HepG2 (cell line): Measurements from ENCODE around the gene CHST2. TPM values are rescaled to one million over a fixed set of nuclear protein-coding genes. Genes with fewer than 3 reads are reported as not detected.

ENCODE experiments used
- ATAC-seq: fragments of 200-7000 bp; cut with Tn5 transposase; 3 replicates; pipeline ENCODE4 v1.9.1; 2020; ENCODE audit warnings: mild to moderate bottlenecking, moderate library complexity
- BruUV-seq: library from RNA; stranded (reverse); fragments of 400-500 nt; replicated peaks from 2 replicates; lab custom pipeline; 2021; lab: Mats Ljungman, UMichigan
- CTCF ChIA-PET: fragments of 300-600 bp; formaldehyde crosslinking; extraction: SDS; loops from one replicate; lab custom pipeline; 2021; ENCODE audit warnings: low total read pairs, inconsistent platforms, low intra/inter-chr PET ratio; lab: Yijun Ruan, JAX
- POLR2A ChIA-PET: fragments of 350-600 bp; sonication (Branson Sonifier 250); formaldehyde crosslinking; loops from one replicate; lab custom pipeline; 2020; ENCODE audit warnings: antibody characterized with exemption, inconsistent platforms; lab: Yijun Ruan, JAX
- DNase-seq: peaks from one replicate; pipeline ENCODE4 v3.0.0-alpha.2; 2015; ENCODE audit warnings: low spot score
- FAIRE-seq: peaks from 3 replicates; lab custom pipeline; 2011; peaks lifted over from hg19 to GRCh38; lab: Jason Lieb, UNC
- H2AFZ ChIP-seq: one replicate; pipeline ENCODE4 v1.6.1; 2011; ENCODE audit warnings: low read length, inconsistent platforms
- H3K27ac ChIP-seq: fragments of 300-600 bp; 3 replicates; pipeline ENCODE4 v1.8.0; 2011; ENCODE audit warnings: mixed run types, mild to moderate bottlenecking, mixed read lengths, low read length, inconsistent platforms; ENCODE audit not compliant: insufficient read depth; ENCODE audit errors: extremely low read length
- H3K27me3 ChIP-seq, 2 experiments: fragments of 200-600 bp in 1 of 2; 2 replicates in 1 of 2; 3 replicates in 1 of 2; pipeline versions ENCODE4 v1.6.0 to v1.8.0; 2011; ENCODE audit warnings: low read length in 2 of 2, mild to moderate bottlenecking in 2 of 2, moderate library complexity in 2 of 2, inconsistent platforms in 1 of 2; ENCODE audit not compliant: insufficient read depth in 2 of 2, control insufficient read depth in 1 of 2
- H3K36me3 ChIP-seq, 2 experiments: fragments of 200-600 bp in 1 of 2; replicated peaks in 1 of 2; 2 replicates in 1 of 2; 3 replicates in 1 of 2; pipeline versions ENCODE4 v1.5.1 to v1.8.0; 2011; ENCODE audit warnings: low read length in 2 of 2, inconsistent platforms in 1 of 2; ENCODE audit not compliant: insufficient read depth in 2 of 2, control insufficient read depth in 1 of 2
- H3K4me1 ChIP-seq: 2 replicates; pipeline ENCODE4 v1.5.1; 2012; ENCODE audit warnings: low read length, inconsistent platforms; ENCODE audit not compliant: insufficient read depth
- H3K4me2 ChIP-seq: 2 replicates; pipeline ENCODE4 v1.6.0; 2011; ENCODE audit warnings: low read depth, low read length, inconsistent platforms
- H3K4me3 ChIP-seq, 3 experiments: fragments of 200-600 bp in 1 of 3; sonication (generic), shearing (Covaris generic) in 1 of 3; replicated peaks in 1 of 3; 2 replicates each; pipeline ENCODE4 v1.5.1; 2011 to 2016; ENCODE audit warnings: low read length in 3 of 3, inconsistent platforms in 2 of 3, low read depth in 2 of 3, mild to moderate bottlenecking in 2 of 3, control low read depth in 1 of 3, mixed read lengths in 1 of 3; ENCODE audit not compliant: insufficient read depth in 1 of 3
- H3K79me2 ChIP-seq: one replicate; pipeline ENCODE4 v1.6.1; 2011; ENCODE audit warnings: low read length, inconsistent platforms; ENCODE audit not compliant: insufficient read depth
- H3K9ac ChIP-seq: 2 replicates; pipeline ENCODE4 v1.6.0; 2011; ENCODE audit warnings: mild to moderate bottlenecking, low read depth, low read length, inconsistent platforms; ENCODE audit not compliant: insufficient read depth
- H3K9me3 ChIP-seq: 2 replicates; pipeline ENCODE4 v1.5.1; 2012; ENCODE audit warnings: mild to moderate bottlenecking, low read length
- H4K20me1 ChIP-seq: 2 replicates; pipeline ENCODE4 v1.6.0; 2011; ENCODE audit warnings: inconsistent platforms, mild to moderate bottlenecking, low read length, moderate library complexity; ENCODE audit not compliant: insufficient read depth
- CEBPG ChIP-seq: IDR thresholded peaks from 2 replicates; pipeline ENCODE4 v1.6.1; 2016
- CHD2 ChIP-seq: IDR thresholded peaks from 2 replicates; pipeline ENCODE4 v1.6.1; 2011; ENCODE audit warnings: low read depth, low read length, improper control_type of control experiment
- ERF ChIP-seq: IDR thresholded peaks from 2 replicates; pipeline ENCODE4 v1.6.1; 2018; ENCODE audit warnings: missing biosample characterization, missing genetic modification reagents
- FLYWCH1 ChIP-seq: sonication (generic); formaldehyde crosslinking; IDR thresholded peaks from 2 replicates; pipeline ENCODE4 v1.8.1; 2023; ENCODE audit warnings: mild to moderate bottlenecking, missing genetic modification reagents
- FOXO1 ChIP-seq: sonication (generic); formaldehyde crosslinking; IDR thresholded peaks from 2 replicates; pipeline ENCODE4 v1.4.0; 2020; ENCODE audit warnings: missing genetic modification reagents
- GTF3A ChIP-seq: sonication (generic); formaldehyde crosslinking; conservative IDR thresholded peaks from 2 replicates; pipeline ENCODE4 v1.4.0; 2020; ENCODE audit warnings: mild to moderate bottlenecking, missing genetic modification reagents
- JUNB ChIP-seq: sonication (generic); formaldehyde crosslinking; IDR thresholded peaks from 2 replicates; pipeline ENCODE4 v1.8.0; 2022; ENCODE audit warnings: missing genetic modification reagents, mild to moderate bottlenecking, borderline replicate concordance
- MAF1 ChIP-seq: sonication (generic); formaldehyde crosslinking; IDR thresholded peaks from 2 replicates; pipeline ENCODE4 v1.5.0; 2020; ENCODE audit warnings: missing genetic modification reagents, borderline replicate concordance
- PHF20 ChIP-seq: sonication (generic); formaldehyde crosslinking; IDR thresholded peaks from 2 replicates; pipeline ENCODE4 v1.5.0; 2020; ENCODE audit warnings: mild to moderate bottlenecking, missing genetic modification reagents
- PHF8 ChIP-seq: sonication (generic); formaldehyde crosslinking; IDR thresholded peaks from 2 replicates; pipeline ENCODE4 v1.5.0; 2020; ENCODE audit warnings: missing genetic modification reagents
- SPEN ChIP-seq: sonication (generic); formaldehyde crosslinking; IDR thresholded peaks from 2 replicates; pipeline ENCODE4 v1.5.1; 2020; ENCODE audit warnings: low read depth, mild to moderate bottlenecking, missing genetic modification reagents
- TMF1 ChIP-seq: sonication (generic); formaldehyde crosslinking; IDR thresholded peaks from 2 replicates; pipeline ENCODE4 v1.8.1; 2022; ENCODE audit warnings: low read depth, missing genetic modification reagents
- XRCC5 ChIP-seq: fragments of 200-400 bp; formaldehyde crosslinking; optimal IDR thresholded peaks from 2 replicates; pipeline ENCODE3; 2017; ENCODE audit warnings: mild to moderate bottlenecking, low read length
- ZBTB3 ChIP-seq: sonication (generic); formaldehyde crosslinking; IDR thresholded peaks from 2 replicates; pipeline ENCODE4 v1.4.0; 2020; ENCODE audit warnings: low read depth, mild to moderate bottlenecking, moderate library complexity, missing genetic modification reagents, borderline replicate concordance
- ZFYVE20 ChIP-seq: sonication (generic); formaldehyde crosslinking; IDR thresholded peaks from 2 replicates; pipeline ENCODE4 v1.8.0; 2023; ENCODE audit warnings: low read depth, mild to moderate bottlenecking, moderate library complexity, missing genetic modification reagents, borderline replicate concordance
- ZNF205 ChIP-seq: IDR thresholded peaks from 2 replicates; pipeline ENCODE4 v1.6.1; 2018; ENCODE audit warnings: missing biosample characterization, missing genetic modification reagents
- ZNF232 ChIP-seq: sonication (generic); formaldehyde crosslinking; IDR thresholded peaks from 2 replicates; pipeline ENCODE4 v1.4.0; 2020; ENCODE audit warnings: missing genetic modification reagents, borderline replicate concordance
- WGBS: methylation state at CpG from one replicate; pipeline ENCODE4 v1.1.6; 2017; ENCODE audit warnings: low lambda C conversion rate; 5-methylcytosine and 5-hydroxymethylcytosine counted together
- in situ Hi-C: cut with HindIII; loops from 2 replicates; pipeline ENCODE4 v1.10.0; 2017; ENCODE audit warnings: low pct_unique_long_range_greater_than_20kb; ENCODE audit not compliant: extremely low pct_ligation_motif_present
- intact Hi-C: fragments of 100-400 bp; cut with micrococcal nuclease; formaldehyde crosslinking; loops from one replicate; pipeline ENCODE4 v1.10.0; 2022; ENCODE audit not compliant: unreplicated experiment
- polyA plus RNA-seq, 8 experiments: library from polyadenylated mRNA; depleted of rRNA in 3 of 8; stranded (reverse) in 7 of 8; unstranded in 1 of 8; fragments of >200 nt; fragmentation: Illumina TruSeq in 4 of 8; extraction: Trizol in 4 of 8; gene quantifications; 2 replicates each; pipeline versions ENCODE4 v1.2.1 to v1.2.3, GENCODE V29; 2011 to 2016; ENCODE audit warnings: low read depth in 4 of 8, missing spikeins in 1 of 8, mixed read lengths in 1 of 8; ENCODE audit not compliant: insufficient read depth in 1 of 8
- total RNA-seq, 5 experiments: library from RNA; depleted of rRNA; stranded (reverse); fragments of >200 nt; fragmentation: Illumina TruSeq; extraction: Trizol; gene quantifications; 2 replicates each; pipeline ENCODE4 v1.2.3, GENCODE V29; 2016; ENCODE audit warnings: low read depth in 1 of 5
- TF ChIP-seq, protein P1 (sequence below): IDR thresholded peaks from 2 replicates; pipeline ENCODE4 v1.6.1; 2018; ENCODE audit warnings: missing genetic modification reagents
- TF ChIP-seq, protein P2 (sequence below): sonication (generic); formaldehyde crosslinking; IDR thresholded peaks from 2 replicates; pipeline ENCODE4 v1.5.1; 2020; ENCODE audit warnings: mild to moderate bottlenecking, missing genetic modification reagents, borderline replicate concordance

CHST2 gene
- total and polyA plus RNA-seq, 2 of the 13 experiments (the other 11 are each of a cell fraction or from before 2014, with no cell fraction given), result not detected

DNA sequence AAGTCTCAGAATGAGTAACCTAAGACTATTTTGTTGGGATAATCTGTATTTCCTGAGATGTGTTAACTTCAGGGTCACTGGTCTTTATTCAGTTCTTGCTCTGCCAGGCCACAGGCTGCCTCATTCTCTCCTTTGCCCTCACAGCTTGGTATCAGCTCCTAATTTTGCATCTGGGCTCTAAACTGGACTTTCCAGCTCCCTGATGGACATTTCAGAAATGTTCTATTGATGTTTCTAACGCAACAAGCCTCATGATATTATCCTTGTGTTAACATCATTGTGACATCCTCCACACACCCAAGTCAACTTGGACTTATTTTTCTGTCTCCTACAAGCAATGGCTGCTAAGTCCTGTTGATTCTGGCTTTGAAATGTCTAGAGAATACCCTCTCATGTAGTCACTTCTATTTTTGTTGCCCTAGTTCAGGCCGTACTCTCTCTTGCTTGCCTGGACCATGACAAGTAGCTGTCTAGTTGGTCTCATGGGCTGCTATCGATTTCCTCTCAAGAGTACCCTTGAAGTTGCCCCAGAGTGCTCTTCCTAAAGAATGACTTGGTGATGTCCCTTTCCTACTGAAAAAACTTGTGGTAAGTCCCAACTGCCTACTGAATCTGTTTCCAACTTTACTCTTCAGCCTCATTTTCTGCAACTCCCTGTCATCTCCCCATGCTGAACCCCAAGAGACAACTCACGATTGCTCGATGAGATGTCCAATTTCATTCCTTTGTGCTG, 52.7 kb downstream of the CHST2 start:
- H3K79me2 ChIP-seq, result no peaks in the 10 kb centered on the region
- no peaks in the 10 kb centered on the region for H3K4me1 ChIP-seq
- H3K4me2 ChIP-seq, result no peak overlapping the region
- ChIA-PET POLR2A (no interaction called here), CTCF (no interaction called here)
- no TSS peak for BruUV-seq
- H3K9ac ChIP-seq, result no peak overlapping the region
- intact Hi-C loops (no loop called here), in situ Hi-C loops (no loop called here)
- no peaks in the 10 kb centered on the region for H3K36me3 ChIP-seq
- FAIRE-seq (no peak), DNase-seq (no peak), ATAC-seq (no peak)
- TF ChIP-seq SPEN (CRISPR knock-in tag) (no peak), FOXO1 (CRISPR knock-in tag) (no peak), JUNB (CRISPR knock-in tag) (no peak), CEBPG (CRISPR knock-in tag) (no peak), ZFYVE20 (CRISPR knock-in tag) (no peak), MAF1 (CRISPR knock-in tag) (no peak), ERF (CRISPR knock-in tag) (no peak), PHF20 (CRISPR knock-in tag) (no peak), TMF1 (CRISPR knock-in tag) (no peak), FLYWCH1 (no peak), XRCC5 (no peak), ZBTB3 (CRISPR knock-in tag) (no peak), PHF8 (CRISPR knock-in tag) (no peak), ZNF232 (CRISPR knock-in tag) (no peak), GTF3A (CRISPR knock-in tag) (no peak), CHD2 (no peak), ZNF205 (CRISPR knock-in tag) (no peak)
- TF ChIP-seq, protein P1, sequence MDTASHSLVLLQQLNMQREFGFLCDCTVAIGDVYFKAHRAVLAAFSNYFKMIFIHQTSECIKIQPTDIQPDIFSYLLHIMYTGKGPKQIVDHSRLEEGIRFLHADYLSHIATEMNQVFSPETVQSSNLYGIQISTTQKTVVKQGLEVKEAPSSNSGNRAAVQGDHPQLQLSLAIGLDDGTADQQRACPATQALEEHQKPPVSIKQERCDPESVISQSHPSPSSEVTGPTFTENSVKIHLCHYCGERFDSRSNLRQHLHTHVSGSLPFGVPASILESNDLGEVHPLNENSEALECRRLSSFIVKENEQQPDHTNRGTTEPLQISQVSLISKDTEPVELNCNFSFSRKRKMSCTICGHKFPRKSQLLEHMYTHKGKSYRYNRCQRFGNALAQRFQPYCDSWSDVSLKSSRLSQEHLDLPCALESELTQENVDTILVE (CRISPR knock-in tag), result no peak
- TF ChIP-seq, protein P2, sequence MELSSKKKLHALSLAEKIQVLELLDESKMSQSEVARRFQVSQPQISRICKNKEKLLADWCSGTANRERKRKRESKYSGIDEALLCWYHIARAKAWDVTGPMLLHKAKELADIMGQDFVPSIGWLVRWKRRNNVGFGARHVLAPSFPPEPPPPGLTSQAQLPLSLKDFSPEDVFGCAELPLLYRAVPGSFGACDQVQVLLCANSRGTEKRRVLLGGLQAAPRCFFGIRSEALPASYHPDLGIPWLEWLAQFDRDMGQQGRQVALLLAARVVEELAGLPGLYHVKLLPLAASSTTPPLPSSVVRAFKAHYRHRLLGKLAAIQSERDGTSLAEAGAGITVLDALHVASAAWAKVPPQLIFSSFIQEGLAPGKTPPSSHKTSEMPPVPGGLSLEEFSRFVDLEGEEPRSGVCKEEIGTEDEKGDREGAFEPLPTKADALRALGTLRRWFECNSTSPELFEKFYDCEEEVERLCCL (CRISPR knock-in tag), result no peak
- H3K4me3 ChIP-seq, result no peak overlapping the region
- H3K27ac ChIP-seq, result no peak overlapping the region
- H3K27me3 ChIP-seq, result peaks cover 0 to 2% of the 10 kb centered on the region in 2 experiments; a peak in 1 of 5 replicates
- H2AFZ ChIP-seq, result no peak overlapping the region
- H4K20me1 ChIP-seq, result no peaks in the 10 kb centered on the region
- WGBS, result 11% methylated on average over 5 of the region's 5 CpGs
- no peaks in the 10 kb centered on the region for H3K9me3 ChIP-seq
